Keratinocyte (primary cell): ENCODE data around the gene ELOA.

ENCODE experiments used
- EZH2 ChIP-seq: IDR thresholded peaks from one replicate; pipeline ENCODE4 v1.6.1; 2012; ENCODE audit warnings: inconsistent platforms, mild to moderate bottlenecking, low read length, moderate library complexity
- TF ChIP-seq, protein P1 (sequence below), 3 experiments: IDR thresholded peaks in 1 of 3; conservative IDR thresholded peaks in 1 of 3; optimal IDR thresholded peaks in 1 of 3; 2 replicates in 2 of 3; 3 replicates in 1 of 3; pipeline versions ENCODE3 to v1.5.1; 2011; ENCODE audit warnings: low read length in 3 of 3, mild to moderate bottlenecking in 3 of 3, moderate library complexity in 2 of 3, control low read depth in 1 of 3, inconsistent platforms in 1 of 3; ENCODE audit not compliant: insufficient read depth in 2 of 3; ENCODE audit errors: extremely low read depth in 1 of 3

DNA sequence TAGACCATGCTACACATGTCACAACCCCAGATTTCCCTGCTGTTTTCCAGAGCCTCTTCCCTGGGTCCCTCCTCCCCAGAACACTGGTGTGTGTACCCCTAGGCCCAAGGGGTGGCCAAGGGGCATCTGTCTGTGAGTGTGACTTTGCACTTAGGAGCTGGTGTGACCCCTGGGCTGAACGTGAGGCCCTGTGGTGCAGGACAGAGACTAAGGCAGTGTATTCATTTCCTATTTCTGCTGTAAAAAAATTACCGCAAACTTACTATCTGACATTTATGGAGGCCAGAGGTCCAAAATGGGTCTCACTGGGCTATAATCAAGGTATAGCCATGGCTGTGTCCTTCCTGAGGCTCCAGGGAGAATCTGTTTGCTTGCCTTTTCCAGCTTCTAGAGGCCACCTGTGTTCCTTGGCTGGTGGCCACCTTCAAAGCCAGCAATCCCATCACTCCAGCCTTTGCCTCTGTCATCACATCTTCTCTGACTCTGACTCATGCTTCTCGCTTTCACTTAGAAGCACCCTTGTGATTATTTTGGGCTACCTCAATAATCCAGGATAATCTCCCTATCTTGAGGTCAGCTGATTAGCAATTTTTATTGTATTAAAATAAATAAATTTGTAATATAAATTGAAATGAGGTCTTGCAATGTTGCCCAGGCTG is 24.0 kb upstream of the ELOA start:
- TF ChIP-seq, protein P1, sequence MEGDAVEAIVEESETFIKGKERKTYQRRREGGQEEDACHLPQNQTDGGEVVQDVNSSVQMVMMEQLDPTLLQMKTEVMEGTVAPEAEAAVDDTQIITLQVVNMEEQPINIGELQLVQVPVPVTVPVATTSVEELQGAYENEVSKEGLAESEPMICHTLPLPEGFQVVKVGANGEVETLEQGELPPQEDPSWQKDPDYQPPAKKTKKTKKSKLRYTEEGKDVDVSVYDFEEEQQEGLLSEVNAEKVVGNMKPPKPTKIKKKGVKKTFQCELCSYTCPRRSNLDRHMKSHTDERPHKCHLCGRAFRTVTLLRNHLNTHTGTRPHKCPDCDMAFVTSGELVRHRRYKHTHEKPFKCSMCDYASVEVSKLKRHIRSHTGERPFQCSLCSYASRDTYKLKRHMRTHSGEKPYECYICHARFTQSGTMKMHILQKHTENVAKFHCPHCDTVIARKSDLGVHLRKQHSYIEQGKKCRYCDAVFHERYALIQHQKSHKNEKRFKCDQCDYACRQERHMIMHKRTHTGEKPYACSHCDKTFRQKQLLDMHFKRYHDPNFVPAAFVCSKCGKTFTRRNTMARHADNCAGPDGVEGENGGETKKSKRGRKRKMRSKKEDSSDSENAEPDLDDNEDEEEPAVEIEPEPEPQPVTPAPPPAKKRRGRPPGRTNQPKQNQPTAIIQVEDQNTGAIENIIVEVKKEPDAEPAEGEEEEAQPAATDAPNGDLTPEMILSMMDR (optimal IDR thresholded peaks at IDR 0.05 in 1 of 3, IDR thresholded peaks at IDR 0.05 in 1 of 3, conservative IDR thresholded peaks at IDR 0.05 in 1 of 3; ENCODE audit: extremely low read depth in 1 of 3, insufficient read depth in 2 of 3, low read length in 3 of 3) = no peak
- no peak for TF ChIP-seq EZH2
